NT2/D1 (cell line): ENCODE data around the gene CDH4.

ENCODE experiments used
- SUZ12 ChIP-seq: IDR thresholded peaks from 2 replicates; pipeline ENCODE4 v1.6.1; 2011; ENCODE audit not compliant: insufficient read length, insufficient read depth; ENCODE audit errors: extremely low read depth
- YY1 ChIP-seq: IDR thresholded peaks from 2 replicates; pipeline ENCODE4 v1.6.1; 2011; ENCODE audit not compliant: insufficient read length, insufficient read depth
- ZNF274 ChIP-seq: IDR thresholded peaks from 2 replicates; pipeline ENCODE4 v1.6.1; 2011; ENCODE audit warnings: mild to moderate bottlenecking, low read depth, low read length

DNA sequence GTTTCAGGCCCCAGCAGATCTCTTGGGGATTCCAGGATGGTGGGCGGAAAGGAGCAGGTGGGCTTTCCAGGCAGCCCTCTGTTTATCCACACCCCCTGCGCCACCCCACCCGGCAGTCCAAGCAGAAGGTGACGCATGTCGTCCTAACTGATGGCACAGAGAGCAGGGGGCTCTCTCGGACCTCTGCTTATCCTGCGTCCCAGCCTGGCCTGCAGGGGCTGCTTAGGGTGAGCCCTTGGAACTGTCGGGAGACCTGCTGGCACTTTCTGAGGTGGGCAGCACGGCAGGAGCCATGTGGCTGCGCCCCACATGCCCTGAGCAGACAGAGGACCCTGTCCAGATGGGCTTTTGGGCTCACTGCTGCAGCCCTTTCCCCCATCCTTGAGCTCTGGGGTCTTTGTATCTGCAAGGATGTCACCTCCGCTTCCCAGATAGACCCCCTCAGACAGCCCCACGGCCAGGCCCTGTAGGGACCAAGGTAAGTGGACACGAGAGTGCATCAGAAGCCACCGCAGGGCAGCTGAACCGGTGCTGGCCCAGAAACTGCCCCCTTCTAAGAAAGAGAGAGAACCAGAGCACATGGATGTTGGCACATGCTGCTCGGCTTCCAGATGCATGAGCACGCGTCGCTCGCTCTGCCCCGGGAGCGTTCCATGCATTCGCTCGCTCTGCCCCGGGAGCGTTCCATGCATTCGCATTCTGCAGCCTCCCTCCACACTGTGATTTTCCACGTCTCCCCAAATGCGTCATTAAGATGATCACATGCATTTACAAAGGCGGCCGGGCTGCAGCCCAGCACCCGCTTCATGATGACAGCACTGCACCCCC is 566.9 kb downstream of the CDH4 start:
- TF ChIP-seq YY1 (no peak), ZNF274 (no peak), SUZ12 (no peak)
